Gastroesophageal sphincter (tissue), 3 donors: ENCODE results near the gene PHF1.

Source experiments
- CTCF ChIP-seq, 4 experiments: fragments of 200-600 bp in 2 of 4; fragments of 450-650 bp in 2 of 4; sonication (generic) in 1 of 4; IDR thresholded peaks; one replicate each; pipeline ENCODE4 v1.5.1; 2017 to 2019; ENCODE audit warnings: antibody characterized with exemption in 4 of 4, mild to moderate bottlenecking in 2 of 4, moderate library complexity in 2 of 4
- POLR2A ChIP-seq, 2 donors: fragments of 450-650 bp; IDR thresholded peaks; one replicate each; pipeline ENCODE4 v1.6.1; 2017; ENCODE audit warnings: antibody characterized with exemption in 2 of 2, mild to moderate bottlenecking in 2 of 2, moderate library complexity in 1 of 2
- POLR2AphosphoS5 ChIP-seq: sonication (generic); formaldehyde crosslinking; IDR thresholded peaks from one replicate; pipeline ENCODE4 v1.6.1; 2017; ENCODE audit warnings: antibody characterized with exemption

- TF ChIP-seq POLR2A (IDR thresholded peaks at IDR 0.05): no peak
- no peak for TF ChIP-seq CTCF (IDR thresholded peaks at IDR 0.05)
- TF ChIP-seq POLR2AphosphoS5: no peak
These were observed 48.4 kb downstream of the PHF1 start for GRCh38 chr6:33459226-33459625.
